ENCODE results near the gene EBI3.
"Not testable (repeated sequence)": the region's sequence is repeated elsewhere in the genome, so short reads cannot be mapped to it uniquely, and the experiment has no call there.

The EBI3 gene

GRCh38 chr19:4277191-4277696 lies 47.9 kb downstream of the EBI3 start:
- DNase-seq (ENCODE audit: low read depth in 4 of 4, low spot score in 1 of 4), result no peak

- no peak for DNase-seq (ENCODE audit: low read depth in 4 of 4, low spot score in 1 of 4)
These were observed 48.7 kb downstream of the EBI3 start for GRCh38 chr19:4278010-4278409.

GRCh38 chr19:4278419-4279266 lies 49.3 kb downstream of the EBI3 start, which contains the start of gene SHD:
Gene SHD (plus strand): TSS chr19:4279266. CDS start chr19:4280064, 798 bp downstream.
- DNase-seq (ENCODE audit: low read depth in 4 of 4, low spot score in 1 of 4), result no peak

- no peak for DNase-seq (ENCODE audit: low read depth in 4 of 4, low spot score in 1 of 4)
These were observed 49.9 kb downstream of the EBI3 start for GRCh38 chr19:4279267-4279529.

GRCh38 chr19:4279530-4280422 lies 50.5 kb downstream of the EBI3 start:
- no peak for DNase-seq (ENCODE audit: low read depth in 4 of 4, low spot score in 1 of 4)

- DNase-seq (ENCODE audit: low read depth in 4 of 4, low spot score in 1 of 4), result no peak
These were observed 55.0 kb downstream of the EBI3 start for GRCh38 chr19:4284176-4284958.

GRCh38 chr19:4284974-4285373 lies 55.7 kb downstream of the EBI3 start:
- no peak for DNase-seq (ENCODE audit: low read depth in 4 of 4, low spot score in 1 of 4)

- not testable (repeated sequence) for DNase-seq (ENCODE audit: low read depth in 4 of 4, low spot score in 1 of 4)
These were observed 56.8 kb downstream of the EBI3 start for GRCh38 chr19:4286141-4286540.
